SK-N-SH treated with all-trans-retinoic acid at 6 μM for 48 hours (cell line): ENCODE results near the gene AADAT.

Experiments
- GLIS3 ChIP-seq: fragments of 250-450 bp; sonication (Bioruptor Pico); IDR thresholded peaks from 2 replicates; pipeline ENCODE4 v1.5.0; 2020; ENCODE audit warnings: mild to moderate bottlenecking, moderate library complexity
- ZNF8 ChIP-seq: fragments of 450-650 bp; formaldehyde crosslinking; IDR thresholded peaks from 2 replicates; pipeline ENCODE4 v1.5.0; 2020; ENCODE audit warnings: mild to moderate bottlenecking, moderate library complexity

DNA sequence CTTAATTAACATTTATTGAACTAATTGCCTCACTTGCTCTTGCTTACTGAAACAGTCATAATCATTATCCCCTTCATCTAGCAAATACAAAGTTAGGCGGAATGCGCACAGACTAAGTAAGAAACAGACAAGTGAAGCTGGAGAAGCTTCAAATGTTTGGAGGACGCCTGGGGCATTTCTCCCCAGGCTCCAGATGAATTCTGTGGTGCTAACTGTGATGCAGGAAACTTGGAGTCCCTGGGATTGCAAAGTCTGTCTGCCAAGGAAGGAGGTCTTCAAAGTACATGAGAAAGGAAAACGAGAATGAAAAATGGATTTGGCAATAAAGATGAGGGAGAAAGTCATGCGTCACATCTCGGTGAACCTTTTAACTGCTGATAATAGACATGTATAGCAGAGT lies 40.0 kb downstream of the AADAT start:
- TF ChIP-seq GLIS3 (no peak), ZNF8 (CRISPR knock-in tag) (no peak)
